GM21786 (cell line): ENCODE results near the gene GIPC3.

ENCODE experiments used
- ATAC-seq: cut with Tn5 transposase; IDR thresholded peaks from one replicate; pipeline ENCODE4 v1.9.1; 2021; ENCODE audit not compliant: unreplicated experiment

The GIPC3 gene

DNA sequence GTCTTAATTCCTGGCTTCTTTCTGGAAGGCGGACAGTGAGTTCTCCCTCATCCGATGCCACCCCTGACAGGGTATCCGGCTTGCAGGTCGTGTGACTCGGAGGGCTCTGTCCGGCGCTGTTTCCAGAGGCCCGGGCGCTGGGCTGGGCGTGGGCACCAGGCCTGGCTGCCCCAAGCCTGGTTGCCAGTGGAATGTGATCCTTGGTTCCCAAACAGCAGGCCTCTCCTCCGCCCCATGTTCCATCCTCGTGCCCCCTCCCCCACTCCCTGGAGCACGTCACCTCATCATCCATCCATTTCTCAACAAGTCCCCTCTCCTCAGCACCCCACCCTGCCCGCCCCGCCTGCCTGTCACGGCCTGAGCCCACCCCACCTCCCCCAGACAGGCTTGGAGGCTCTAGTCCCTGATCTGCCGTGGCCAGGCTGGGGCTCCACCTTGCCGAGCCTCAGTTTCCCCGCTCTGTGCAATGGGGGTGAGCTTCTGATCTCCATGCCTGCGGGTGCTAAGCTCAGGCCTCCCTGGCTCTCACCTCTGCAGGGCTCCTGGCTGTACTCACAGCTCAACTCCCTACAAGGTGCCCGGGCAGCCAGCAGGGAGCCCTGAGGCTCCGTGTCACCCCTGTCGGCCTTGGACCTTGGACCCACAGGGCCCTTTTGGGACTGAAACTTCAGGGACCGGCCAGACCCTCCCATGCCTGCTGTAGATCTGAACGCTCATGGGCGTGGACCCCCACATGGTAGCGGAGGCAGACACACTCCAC is 19.1 kb downstream of the GIPC3 start:
- ATAC-seq, result no peak

DNA sequence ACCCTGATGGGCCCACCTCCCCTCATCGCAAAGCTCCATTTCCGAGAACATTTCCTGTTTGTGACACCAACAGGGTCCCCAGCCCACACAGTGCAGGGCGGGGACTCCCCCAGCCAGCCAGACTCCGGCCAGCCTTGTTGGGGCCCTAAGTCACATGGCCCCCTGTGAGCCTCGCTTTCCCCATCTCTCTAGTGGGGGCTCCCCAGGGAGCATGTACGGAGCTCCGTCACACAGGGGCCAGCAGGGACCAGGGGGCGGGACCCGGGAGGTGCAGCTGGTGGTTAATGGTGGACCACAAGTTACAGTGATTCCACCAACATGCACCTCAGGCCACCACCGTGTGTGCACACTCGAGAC is 19.7 kb downstream of the GIPC3 start:
- no peak for ATAC-seq

- no peak for ATAC-seq
Observed at GRCh38 chr19:3605361-3605760, 20.1 kb downstream of the GIPC3 start.

- no peak for ATAC-seq
Observed at GRCh38 chr19:3605770-3606169, 20.5 kb downstream of the GIPC3 start.

GRCh38 chr19:3606174-3606689 is 21.0 kb downstream of the GIPC3 start:
- ATAC-seq, result no peak

DNA sequence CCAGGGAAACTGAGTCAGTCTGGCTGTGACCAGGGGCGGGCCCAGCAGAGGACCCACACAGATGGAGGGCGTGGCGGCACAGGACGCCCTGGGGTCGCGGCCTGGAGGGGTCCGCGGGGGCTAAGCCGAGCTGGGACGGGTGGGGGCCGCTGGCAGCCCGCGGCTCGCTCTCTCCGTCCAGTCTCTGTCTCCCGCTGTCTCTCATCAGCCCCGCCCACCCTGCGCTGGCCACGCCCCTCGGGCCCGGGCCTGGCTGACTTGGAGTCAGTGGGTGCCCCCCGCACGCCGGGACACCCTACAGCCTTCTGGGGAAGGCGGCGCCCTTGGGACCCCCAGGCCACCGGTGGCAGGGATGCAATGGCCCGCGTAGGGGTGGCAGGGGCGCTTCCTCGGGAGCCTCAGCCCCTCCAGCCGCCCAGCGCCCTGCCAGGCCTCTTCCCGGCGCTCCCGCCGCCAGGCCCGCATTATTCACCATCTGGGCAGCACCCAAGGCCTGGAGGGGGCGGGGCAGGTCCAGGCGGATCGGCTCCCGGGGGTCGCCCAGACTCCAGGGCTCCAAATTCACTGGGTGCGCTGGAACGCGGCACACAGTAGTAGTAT is 21.5 kb downstream of the GIPC3 start, which contains the start of gene TBXA2R:
TBXA2R (minus strand) TSS at position 186 of the 600 bp plus-strand sequence. CDS start 6,241 bp downstream, outside the sequence.
- ATAC-seq, result no peak

DNA sequence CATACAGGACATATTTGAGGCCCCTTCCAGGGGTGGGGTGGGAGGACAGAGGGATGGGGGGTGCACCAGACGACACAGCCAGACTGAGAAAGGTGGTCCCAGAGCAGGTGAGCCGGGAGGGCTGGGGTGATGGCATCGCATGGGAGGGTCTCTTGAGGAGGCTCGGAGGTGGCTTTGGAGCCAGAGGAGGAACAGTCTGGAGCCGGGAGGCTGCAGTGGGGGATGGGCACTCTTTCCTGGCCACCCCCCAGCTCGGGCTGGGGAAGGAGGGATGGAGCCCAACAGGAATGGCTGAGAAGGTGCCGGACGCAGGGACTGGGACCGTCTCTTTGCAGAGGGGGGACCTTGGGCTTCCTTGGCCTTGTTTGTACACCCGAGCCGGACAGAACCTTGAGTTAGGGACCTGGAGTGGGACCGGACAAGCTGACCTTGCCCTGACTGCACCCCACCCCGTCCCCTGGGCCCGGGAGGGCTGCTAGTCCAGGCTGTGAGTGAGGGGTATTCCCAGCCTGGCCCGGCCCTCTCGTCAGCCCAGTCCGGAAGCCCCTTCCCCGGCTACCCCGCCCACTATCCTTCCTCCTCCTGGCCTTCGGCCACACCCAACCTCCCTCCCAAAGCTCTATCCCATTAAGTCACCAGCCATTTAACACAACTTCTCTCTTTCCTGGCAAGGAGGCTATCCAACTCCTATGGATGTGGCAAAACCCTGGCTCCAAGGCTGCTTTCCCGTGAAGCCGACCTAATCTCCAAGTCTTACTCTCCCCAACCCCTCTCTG is 22.2 kb downstream of the GIPC3 start:
- no peak for ATAC-seq

DNA sequence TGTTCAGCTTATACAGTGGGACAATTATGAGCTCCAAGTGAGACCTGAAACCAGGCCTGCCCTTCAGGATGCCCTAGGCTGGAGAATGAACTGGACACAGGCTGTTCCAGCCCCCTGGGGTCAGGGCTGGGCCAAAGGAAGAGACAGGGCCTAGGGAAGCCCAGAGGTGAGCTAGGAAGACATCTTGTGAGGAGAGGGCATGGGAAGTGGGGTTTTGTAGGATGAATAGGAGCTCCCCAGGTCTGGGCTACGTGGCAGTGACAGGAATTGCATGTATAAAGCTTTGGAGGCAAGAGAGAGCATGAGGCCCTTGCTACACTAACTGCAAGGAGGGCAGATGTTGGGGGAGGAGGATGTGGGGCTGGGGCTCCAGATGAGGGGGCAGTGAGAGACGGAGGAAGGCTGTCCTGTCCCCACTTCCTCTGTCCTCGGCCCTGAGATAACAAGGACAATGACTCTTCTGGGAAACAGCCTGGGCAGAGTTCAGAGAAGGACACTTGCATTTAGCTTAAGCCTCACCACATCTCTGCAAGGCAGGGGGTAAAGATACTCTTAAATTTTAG is 22.9 kb downstream of the GIPC3 start:
- ATAC-seq, result no peak

- ATAC-seq, result no peak
Observed at GRCh38 chr19:3608750-3609322, 23.6 kb downstream of the GIPC3 start.

- ATAC-seq, result no peak
Observed at GRCh38 chr19:3609779-3610719, 24.8 kb downstream of the GIPC3 start.

DNA sequence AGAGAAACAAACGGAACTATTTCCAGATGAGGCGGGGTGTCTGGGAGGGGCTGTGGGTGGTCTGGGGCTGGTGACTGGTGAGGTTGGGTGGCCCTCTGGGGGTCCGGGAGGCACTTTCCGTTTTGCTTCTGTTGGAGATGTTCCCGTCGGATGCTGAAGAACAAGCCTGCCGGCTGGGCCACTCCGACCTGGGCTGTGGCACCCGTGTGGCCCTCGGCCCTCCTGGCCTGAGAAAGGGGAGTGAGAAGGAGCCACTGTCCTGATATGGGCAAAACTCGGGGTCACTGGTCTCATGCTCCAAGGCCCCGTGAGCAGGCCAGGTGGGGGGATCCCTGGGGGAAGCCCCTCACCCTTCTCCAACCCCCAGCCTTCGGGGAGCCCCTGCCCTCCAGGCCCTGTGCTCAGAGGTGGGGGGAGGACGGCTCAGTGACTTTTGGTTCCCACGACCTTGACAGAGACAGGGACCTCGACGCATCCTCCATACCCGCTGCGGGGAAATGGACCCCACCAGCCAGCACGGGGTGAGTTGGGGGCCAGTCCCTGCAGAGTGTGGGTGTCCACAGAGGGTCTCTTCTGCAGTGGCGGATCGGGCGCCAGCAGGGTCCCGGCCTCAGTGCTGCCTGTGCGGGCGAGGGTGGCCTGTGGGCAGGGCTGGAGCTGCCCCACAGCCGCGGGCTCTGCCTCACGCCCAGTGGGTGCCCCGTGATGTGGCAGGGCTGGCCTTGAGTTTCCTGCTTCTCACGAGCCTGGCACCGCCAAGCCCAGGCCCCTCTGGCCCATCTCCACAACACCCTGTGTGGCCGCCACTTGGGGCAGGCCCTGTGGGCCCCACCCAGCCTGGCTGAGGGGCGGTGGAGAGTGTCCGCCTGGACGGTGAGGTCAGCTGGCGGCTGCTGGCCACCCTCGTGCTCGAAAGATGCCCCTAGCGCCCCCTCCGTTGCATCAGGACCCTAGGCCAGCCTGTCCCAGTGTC is 25.8 kb downstream of the GIPC3 start:
- ATAC-seq, result no peak

- ATAC-seq, result no peak
Observed at GRCh38 chr19:3611841-3612240, 26.6 kb downstream of the GIPC3 start.

GRCh38 chr19:3612330-3612729 is 27.1 kb downstream of the GIPC3 start:
- no peak for ATAC-seq

- ATAC-seq, result no peak
Observed at GRCh38 chr19:3612901-3613741, 27.8 kb downstream of the GIPC3 start.

GRCh38 chr19:3613818-3614661 is 28.8 kb downstream of the GIPC3 start:
- ATAC-seq, result no peak

- ATAC-seq, result no peak
Observed at GRCh38 chr19:3614858-3615505, 29.7 kb downstream of the GIPC3 start.
